Mesendoderm (in vitro differentiated cells): Measurements from ENCODE around the gene PC.

Experiments used
- DNase-seq: peaks from one replicate; pipeline ENCODE4 v3.0.0; 2013
- H2AK5ac ChIP-seq: 2 replicates; pipeline ENCODE4 v1.6.1; 2013; ENCODE audit warnings: low read length, inconsistent platforms
- H2BK120ac ChIP-seq: 2 replicates; pipeline ENCODE4 v1.6.1; 2013; ENCODE audit warnings: low read depth, mild to moderate bottlenecking, low read length, moderate library complexity, mixed read lengths
- H2BK15ac ChIP-seq: replicated peaks from 2 replicates; pipeline ENCODE4 v1.6.1; 2013; ENCODE audit warnings: low read depth, mild to moderate bottlenecking, moderate library complexity
- H2BK5ac ChIP-seq: 2 replicates; pipeline ENCODE4 v1.6.1; 2013; ENCODE audit warnings: low read length, inconsistent platforms
- H3K18ac ChIP-seq: 2 replicates; pipeline ENCODE4 v1.6.1; 2013; ENCODE audit warnings: mild to moderate bottlenecking, low read length, mixed read lengths
- H3K23ac ChIP-seq: one replicate; pipeline ENCODE4 v1.6.1; 2013; ENCODE audit warnings: low read length
- H3K27ac ChIP-seq: 2 replicates; pipeline ENCODE4 v1.5.1; 2013; ENCODE audit warnings: low read depth, mild to moderate bottlenecking, inconsistent platforms, low read length, moderate library complexity
- H3K27me3 ChIP-seq: 2 replicates; pipeline ENCODE4 v1.6.1; 2013; ENCODE audit warnings: low read length, control low read depth, mild to moderate bottlenecking, inconsistent platforms; ENCODE audit not compliant: insufficient read depth, poor library complexity
- H3K36me3 ChIP-seq: 2 replicates; pipeline ENCODE4 v1.6.1; 2013; ENCODE audit warnings: low read length, inconsistent platforms; ENCODE audit not compliant: control insufficient read depth, insufficient read depth
- H3K4ac ChIP-seq: one replicate; pipeline ENCODE4 v1.6.1; 2013; ENCODE audit warnings: low read depth, mild to moderate bottlenecking, low read length, moderate library complexity
- H3K4me1 ChIP-seq: 2 replicates; pipeline ENCODE4 v1.6.1; 2013; ENCODE audit warnings: low read depth, low read length, inconsistent platforms; ENCODE audit not compliant: control insufficient read depth
- H3K4me2 ChIP-seq: 2 replicates; pipeline ENCODE4 v1.6.1; 2013; ENCODE audit warnings: low read length
- H3K4me3 ChIP-seq: 2 replicates; pipeline ENCODE4 v1.5.1; 2013; ENCODE audit warnings: mild to moderate bottlenecking, low read length
- H3K56ac ChIP-seq: one replicate; pipeline ENCODE4 v1.6.1; 2013; ENCODE audit warnings: low read length
- H3K79me1 ChIP-seq: 2 replicates; pipeline ENCODE4 v1.6.1; 2013; ENCODE audit warnings: low read length, inconsistent platforms
- H3K79me2 ChIP-seq: 2 replicates; pipeline ENCODE4 v1.6.1; 2013; ENCODE audit warnings: mild to moderate bottlenecking, low read length; ENCODE audit not compliant: control insufficient read depth, insufficient read depth
- H3K9ac ChIP-seq: 2 replicates; pipeline ENCODE4 v1.6.1; 2013; ENCODE audit warnings: low read length, inconsistent platforms
- H4K5ac ChIP-seq: one replicate; pipeline ENCODE4 v1.6.1; 2013; ENCODE audit warnings: low read length
- H4K8ac ChIP-seq: one replicate; pipeline ENCODE4 v1.6.1; 2013; ENCODE audit warnings: low read depth, mild to moderate bottlenecking, control low read depth, low read length, moderate library complexity
- WGBS: extraction: QIAGEN DNeasy Blood & Tissue Kit; methylation state at CpG from one replicate; pipeline ENCODE4 v1.1.7; 2013; ENCODE audit warnings: low lambda C conversion rate, missing lambda C conversion rate; ENCODE audit not compliant: insufficient coverage; ENCODE audit errors: extremely low coverage; 5-methylcytosine and 5-hydroxymethylcytosine counted together

PC gene

DNA sequence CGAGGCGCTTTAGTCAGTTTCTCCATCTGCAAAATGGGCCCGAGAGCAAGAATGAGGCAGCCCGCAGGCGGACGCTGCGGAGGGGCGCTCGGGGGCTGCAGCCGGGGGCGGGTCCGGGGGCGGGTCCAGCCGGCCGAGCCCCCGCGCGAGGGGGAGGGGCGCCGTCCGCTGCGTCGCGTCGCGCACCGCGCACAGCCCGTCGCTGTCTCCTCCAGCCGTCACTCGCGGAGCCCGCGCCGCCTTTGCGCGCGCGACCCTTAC is 282 bp downstream of the PC start:
- Histone ChIP-seq H3K56ac (peak overlapping the region; percentile 96), H3K79me1 (no peaks in the 10 kb centered on the region), H4K5ac (no peak overlapping the region), H3K36me3 (no peaks in the 10 kb centered on the region), H4K8ac (no peak overlapping the region), H3K79me2 (no peaks in the 10 kb centered on the region), H3K18ac (peak overlapping the region; percentile 41), H2BK120ac (no peak overlapping the region), H3K4me1 (peaks cover 9% of the 10 kb centered on the region), H3K27ac (peak overlapping the region; percentile 59), H3K4ac (no peak overlapping the region), H2BK5ac (no peak overlapping the region), H3K4me3 (peak overlapping the region; percentile 73), H3K4me2 (peak overlapping the region; percentile 74), H3K9ac (peak overlapping the region; percentile 77), H2BK15ac (no peak overlapping the region), H3K23ac (no peak overlapping the region), H2AK5ac (no peak overlapping the region), H3K27me3 (no peaks in the 10 kb centered on the region)
- WGBS = no CpG with 5 or more reads among the region's 40 CpGs
- DNase-seq = no peak

DNA sequence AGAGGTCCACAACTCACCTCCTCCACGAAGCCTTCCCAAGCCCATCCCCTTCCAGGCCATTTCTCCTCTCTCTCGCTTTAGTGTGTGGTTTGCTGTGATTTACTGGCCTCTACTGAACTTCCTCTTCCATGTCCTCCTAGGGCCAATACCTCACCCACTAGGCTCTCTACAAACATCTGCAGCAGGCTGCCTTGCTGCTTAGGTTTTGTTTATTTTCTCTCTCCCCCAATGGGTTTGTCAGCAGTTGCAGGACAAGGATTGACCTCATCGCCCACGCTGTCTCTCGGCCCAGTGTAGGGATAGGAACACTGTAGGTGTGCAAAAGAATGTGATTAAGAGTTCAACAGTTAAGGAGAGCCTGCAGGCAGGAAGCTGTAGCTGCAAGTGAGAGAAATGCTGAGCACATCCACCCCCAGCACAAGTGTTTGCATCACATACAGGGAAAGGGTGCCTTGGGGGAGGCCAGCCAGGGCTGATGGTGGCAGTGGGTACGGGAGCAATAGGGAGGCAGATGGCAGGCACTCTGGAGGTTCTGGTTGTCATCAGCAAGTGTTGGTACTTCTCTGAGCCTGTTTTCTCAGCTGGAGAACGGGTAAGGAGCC is 1.4 kb downstream of the PC start:
- H3K4me1 ChIP-seq = peaks cover 9% of the 10 kb centered on the region
- no peak overlapping the region for H2BK120ac ChIP-seq
- H3K4me3 ChIP-seq = no peak overlapping the region
- H3K79me1 ChIP-seq = no peaks in the 10 kb centered on the region
- H2BK5ac ChIP-seq = no peak overlapping the region
- H3K27ac ChIP-seq = no peak overlapping the region
- H2AK5ac ChIP-seq = no peak overlapping the region
- no peak overlapping the region for H4K5ac ChIP-seq
- no CpG with 5 or more reads among the region's 7 CpGs for WGBS
- peak; percentile 90 for DNase-seq
- no peaks in the 10 kb centered on the region for H3K79me2 ChIP-seq
- H3K56ac ChIP-seq = peak overlapping the region; percentile 86
- no peak overlapping the region for H4K8ac ChIP-seq
- no peak overlapping the region for H3K4me2 ChIP-seq
- no peak overlapping the region for H2BK15ac ChIP-seq
- no peaks in the 10 kb centered on the region for H3K27me3 ChIP-seq
- no peak overlapping the region for H3K4ac ChIP-seq
- no peak overlapping the region for H3K23ac ChIP-seq
- H3K9ac ChIP-seq = peak overlapping the region; percentile 17
- no peak overlapping the region for H3K18ac ChIP-seq
- H3K36me3 ChIP-seq = no peaks in the 10 kb centered on the region

DNA sequence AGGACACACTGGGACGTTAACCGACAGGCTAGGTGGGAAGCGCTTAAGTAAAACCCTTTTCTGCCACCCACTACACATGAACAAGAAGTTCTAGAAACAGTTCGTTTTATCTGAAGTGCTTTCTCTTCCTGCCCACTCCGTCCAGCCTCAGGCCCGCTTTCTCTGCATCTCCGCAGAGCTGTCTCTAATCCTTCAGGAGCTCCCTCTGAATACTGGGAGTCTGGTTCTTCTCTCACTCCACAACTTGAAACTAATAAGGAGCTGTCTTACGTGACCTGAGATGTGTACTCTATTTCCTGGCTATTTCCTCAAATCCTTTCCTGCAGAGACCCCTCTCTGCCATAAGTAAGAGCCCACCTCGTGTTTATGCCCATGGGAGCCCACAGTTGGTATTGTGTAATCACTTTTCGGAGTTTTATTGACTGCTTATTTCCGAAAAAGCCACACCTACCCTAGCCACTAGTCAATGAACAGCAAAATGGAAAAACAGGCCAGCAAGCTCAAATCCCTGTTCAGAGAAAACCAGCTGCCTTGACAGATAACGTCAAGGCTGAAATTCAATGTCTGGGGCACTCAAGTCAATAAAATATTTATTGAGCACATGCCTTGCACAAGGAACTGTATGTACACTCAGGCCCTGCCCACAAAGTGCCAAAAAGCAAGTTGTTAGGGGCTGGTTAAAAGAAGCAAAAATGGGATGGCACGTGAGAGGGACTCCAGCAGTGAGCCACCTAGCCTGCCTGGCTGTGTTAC is 4.9 kb downstream of the PC start:
- Histone ChIP-seq H3K79me1 (no peaks in the 10 kb centered on the region), H3K4me3 (no peak overlapping the region), H3K36me3 (no peaks in the 10 kb centered on the region), H2BK120ac (no peak overlapping the region), H4K5ac (no peak overlapping the region), H3K23ac (no peak overlapping the region), H3K4ac (no peak overlapping the region), H4K8ac (no peak overlapping the region), H3K18ac (no peak overlapping the region), H3K9ac (no peak overlapping the region), H3K27me3 (no peaks in the 10 kb centered on the region), H3K79me2 (no peaks in the 10 kb centered on the region), H3K4me1 (peaks cover 6% of the 10 kb centered on the region), H2AK5ac (no peak overlapping the region), H2BK5ac (no peak overlapping the region), H3K4me2 (no peak overlapping the region), H3K27ac (no peak overlapping the region), H2BK15ac (no peak overlapping the region), H3K56ac (no peak overlapping the region)
- DNase-seq = no peak
- WGBS = no CpG with 5 or more reads among the region's 13 CpGs

DNA sequence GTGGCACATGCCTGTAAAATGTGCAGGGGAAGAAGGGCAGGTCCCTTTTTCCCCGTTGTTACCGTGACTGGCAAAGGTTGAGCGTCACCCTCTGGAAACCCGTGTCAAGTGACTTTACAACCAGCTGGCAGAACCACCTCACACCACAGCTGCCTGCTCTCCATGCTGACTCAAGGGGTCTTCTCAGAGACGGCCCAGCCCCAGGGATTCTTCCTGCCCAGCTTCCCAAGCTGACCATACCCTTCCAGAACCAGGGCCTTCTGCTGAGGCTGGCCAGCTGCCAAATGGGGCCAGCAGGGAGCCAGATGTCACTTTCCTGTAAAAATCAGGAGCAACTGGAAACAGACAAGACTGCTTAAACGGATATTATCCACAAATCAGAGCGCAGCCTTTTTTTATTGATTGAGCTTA is 6.3 kb downstream of the PC start:
- H2AK5ac ChIP-seq = no peak overlapping the region
- no peak overlapping the region for H3K4me2 ChIP-seq
- H4K8ac ChIP-seq = no peak overlapping the region
- no peak overlapping the region for H2BK120ac ChIP-seq
- H4K5ac ChIP-seq = no peak overlapping the region
- no peak overlapping the region for H3K9ac ChIP-seq
- H3K79me1 ChIP-seq = no peaks in the 10 kb centered on the region
- no peak overlapping the region for H3K18ac ChIP-seq
- no peaks in the 10 kb centered on the region for H3K79me2 ChIP-seq
- no peaks in the 10 kb centered on the region for H3K27me3 ChIP-seq
- no peak overlapping the region for H3K23ac ChIP-seq
- no peak overlapping the region for H2BK15ac ChIP-seq
- no peak for DNase-seq
- H3K56ac ChIP-seq = no peak overlapping the region
- whole genome bisulfite sequencing = no CpG with 5 or more reads among the region's 7 CpGs
- peaks cover 2% of the 10 kb centered on the region for H3K4me1 ChIP-seq
- no peak overlapping the region for H2BK5ac ChIP-seq
- H3K4ac ChIP-seq = no peak overlapping the region
- H3K36me3 ChIP-seq = no peaks in the 10 kb centered on the region
- H3K4me3 ChIP-seq = no peak overlapping the region
- no peak overlapping the region for H3K27ac ChIP-seq

DNA sequence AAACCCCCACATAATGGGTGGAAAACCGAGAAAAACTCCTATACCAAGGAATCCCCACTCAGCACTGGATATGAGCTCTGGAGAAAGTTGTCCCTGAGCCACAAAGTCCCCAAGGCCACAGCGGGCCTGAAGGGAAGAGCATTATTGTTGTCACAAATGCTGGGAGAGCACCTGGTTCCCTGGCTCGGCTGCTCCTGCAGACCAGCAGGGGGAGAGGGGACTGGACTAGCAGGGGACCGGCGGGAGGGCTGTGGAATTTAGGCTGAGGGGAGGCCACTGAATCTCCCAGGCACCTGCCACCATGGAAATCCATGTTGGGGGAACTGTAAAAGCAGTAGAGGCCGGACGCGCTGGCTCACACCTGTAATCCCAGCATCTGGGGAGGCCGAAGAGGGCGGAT is 7.0 kb downstream of the PC start:
- Histone ChIP-seq H3K36me3 (no peaks in the 10 kb centered on the region), H3K27ac (no peak overlapping the region), H4K5ac (no peak overlapping the region), H3K4ac (no peak overlapping the region), H3K18ac (no peak overlapping the region), H3K4me1 (peaks cover 2% of the 10 kb centered on the region), H3K23ac (no peak overlapping the region), H2AK5ac (no peak overlapping the region), H3K79me2 (no peaks in the 10 kb centered on the region), H4K8ac (no peak overlapping the region), H2BK120ac (no peak overlapping the region), H3K27me3 (no peaks in the 10 kb centered on the region), H3K79me1 (no peaks in the 10 kb centered on the region), H2BK5ac (no peak overlapping the region), H3K4me2 (no peak overlapping the region), H3K56ac (no peak overlapping the region), H3K9ac (no peak overlapping the region), H2BK15ac (no peak overlapping the region), H3K4me3 (no peak overlapping the region)
- peak; percentile 62 for DNase-seq
- WGBS = no CpG with 5 or more reads among the region's 10 CpGs

DNA sequence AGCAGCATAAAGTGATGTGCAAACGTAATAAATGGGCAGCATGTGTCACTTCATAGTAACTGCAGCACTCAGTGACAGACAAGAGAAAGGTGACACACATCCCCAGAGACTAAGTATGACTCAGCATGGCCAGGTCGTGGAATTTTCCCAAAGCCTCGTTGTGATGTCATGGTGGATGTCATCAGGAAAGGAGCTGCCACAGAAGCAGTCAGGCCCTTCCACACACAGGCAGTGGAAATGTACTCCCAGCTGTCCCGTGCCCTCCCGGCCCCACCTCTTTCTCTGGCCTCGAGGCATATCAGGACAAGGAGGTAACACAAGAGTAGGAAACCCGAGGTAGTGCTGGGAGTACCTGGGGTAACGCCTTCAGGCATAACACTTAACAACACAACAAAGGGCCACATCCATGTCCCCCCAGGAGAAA is 8.1 kb downstream of the PC start:
- Histone ChIP-seq H4K8ac (no peak overlapping the region), H3K4me2 (no peak overlapping the region), H3K4me3 (no peak overlapping the region), H2BK15ac (no peak overlapping the region), H3K23ac (no peak overlapping the region), H3K4me1 (peaks cover 2% of the 10 kb centered on the region), H3K18ac (no peak overlapping the region), H3K9ac (no peak overlapping the region), H3K27ac (peak overlapping the region; percentile 19), H3K79me1 (no peaks in the 10 kb centered on the region), H4K5ac (no peak overlapping the region), H3K36me3 (no peaks in the 10 kb centered on the region), H2BK5ac (no peak overlapping the region), H2AK5ac (no peak overlapping the region), H3K79me2 (no peaks in the 10 kb centered on the region), H3K56ac (peak overlapping the region; percentile 51), H3K4ac (no peak overlapping the region), H2BK120ac (no peak overlapping the region), H3K27me3 (no peaks in the 10 kb centered on the region)
- DNase-seq = peak; percentile 97
- WGBS = no CpG with 5 or more reads among the region's 8 CpGs
